ENCODE measurements around the gene UROC1.

The UROC1 gene

GRCh38 chr3:126441256-126441880 lies 76.2 kb downstream of the UROC1 start:
- no peak for DNase-seq (ENCODE audit: low read depth in 3 of 3)

GRCh38 chr3:126440709-126440995 lies 76.9 kb downstream of the UROC1 start:
- DNase-seq (ENCODE audit: low read depth in 3 of 3) = no peak

GRCh38 chr3:126439968-126440708 lies 77.4 kb downstream of the UROC1 start:
- DNase-seq (ENCODE audit: low read depth in 3 of 3) = no peak

DNA sequence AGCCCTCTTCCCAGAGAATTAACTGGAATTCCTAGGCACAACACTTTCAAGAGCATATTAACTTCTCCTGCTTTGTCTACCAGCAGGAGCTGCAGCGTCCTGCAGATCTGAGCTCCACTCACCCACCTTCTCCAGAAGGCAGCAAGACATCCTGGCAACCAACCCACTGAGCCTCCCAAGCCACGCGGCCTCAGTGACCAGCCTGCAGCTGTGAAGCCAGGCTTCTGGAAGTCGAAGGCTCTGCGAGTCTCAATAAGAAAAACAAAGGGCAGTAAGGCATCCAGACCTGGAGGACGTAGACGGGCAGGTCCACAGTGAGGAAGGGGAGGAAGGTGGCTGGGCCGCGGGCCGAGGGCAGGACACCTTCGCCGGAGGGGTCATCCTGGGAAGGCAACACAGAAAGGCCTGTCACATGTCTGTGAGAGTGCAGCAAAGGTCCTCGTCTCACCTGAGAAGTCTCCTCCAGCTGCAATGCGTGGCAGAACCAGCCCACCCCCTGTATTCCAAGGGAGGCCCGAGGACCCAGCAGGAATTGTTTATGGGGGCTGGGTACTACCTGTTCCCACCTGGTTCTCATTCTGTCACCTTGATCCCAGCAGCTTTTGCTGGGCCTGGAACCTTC lies 78.1 kb downstream of the UROC1 start:
- no peak for DNase-seq (ENCODE audit: low read depth in 3 of 3)

DNA sequence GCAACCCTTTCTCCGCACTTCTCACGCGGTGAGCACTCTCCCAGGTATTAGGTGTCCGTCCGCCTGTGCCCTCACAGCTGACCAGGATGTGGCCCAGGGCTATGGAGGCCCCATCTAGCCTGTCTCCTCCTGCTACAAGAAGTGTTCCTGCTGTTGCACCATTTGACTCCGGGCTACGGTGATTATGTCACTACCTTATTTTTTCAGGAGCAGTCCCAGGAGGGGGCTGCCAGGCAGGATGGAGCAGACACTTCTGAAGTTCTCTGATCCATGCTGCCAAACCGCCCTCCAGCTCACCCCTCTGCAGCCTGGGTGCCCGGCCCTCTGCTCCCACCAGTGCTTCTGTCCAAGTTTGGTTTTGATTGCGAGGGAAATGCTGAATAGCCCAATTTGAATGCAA lies 78.8 kb downstream of the UROC1 start:
- no peak for DNase-seq (ENCODE audit: low read depth in 3 of 3)

DNA sequence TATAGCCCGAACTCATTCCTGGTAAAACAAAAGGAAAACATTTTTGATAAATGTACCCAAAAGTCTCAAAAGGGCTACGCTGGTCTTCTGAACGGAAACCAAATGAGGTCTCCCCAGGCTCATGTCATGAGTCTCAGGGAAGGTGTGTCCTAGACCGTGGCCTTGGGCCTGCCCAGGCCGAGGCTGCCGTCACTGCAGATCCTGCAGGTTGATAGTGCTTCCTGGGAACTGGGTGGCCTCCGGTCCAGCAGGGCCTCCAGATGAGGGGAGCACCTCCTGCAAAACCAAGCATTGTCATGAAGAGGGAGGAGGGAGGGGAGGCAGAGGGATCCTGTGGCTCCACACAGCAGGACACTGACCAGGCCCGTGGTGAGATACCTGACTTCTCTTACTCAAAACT lies 79.4 kb downstream of the UROC1 start:
- no peak for DNase-seq (ENCODE audit: low read depth in 3 of 3)

GRCh38 chr3:126436826-126437717 lies 80.5 kb downstream of the UROC1 start:
- no peak for DNase-seq (ENCODE audit: low read depth in 3 of 3)

DNA sequence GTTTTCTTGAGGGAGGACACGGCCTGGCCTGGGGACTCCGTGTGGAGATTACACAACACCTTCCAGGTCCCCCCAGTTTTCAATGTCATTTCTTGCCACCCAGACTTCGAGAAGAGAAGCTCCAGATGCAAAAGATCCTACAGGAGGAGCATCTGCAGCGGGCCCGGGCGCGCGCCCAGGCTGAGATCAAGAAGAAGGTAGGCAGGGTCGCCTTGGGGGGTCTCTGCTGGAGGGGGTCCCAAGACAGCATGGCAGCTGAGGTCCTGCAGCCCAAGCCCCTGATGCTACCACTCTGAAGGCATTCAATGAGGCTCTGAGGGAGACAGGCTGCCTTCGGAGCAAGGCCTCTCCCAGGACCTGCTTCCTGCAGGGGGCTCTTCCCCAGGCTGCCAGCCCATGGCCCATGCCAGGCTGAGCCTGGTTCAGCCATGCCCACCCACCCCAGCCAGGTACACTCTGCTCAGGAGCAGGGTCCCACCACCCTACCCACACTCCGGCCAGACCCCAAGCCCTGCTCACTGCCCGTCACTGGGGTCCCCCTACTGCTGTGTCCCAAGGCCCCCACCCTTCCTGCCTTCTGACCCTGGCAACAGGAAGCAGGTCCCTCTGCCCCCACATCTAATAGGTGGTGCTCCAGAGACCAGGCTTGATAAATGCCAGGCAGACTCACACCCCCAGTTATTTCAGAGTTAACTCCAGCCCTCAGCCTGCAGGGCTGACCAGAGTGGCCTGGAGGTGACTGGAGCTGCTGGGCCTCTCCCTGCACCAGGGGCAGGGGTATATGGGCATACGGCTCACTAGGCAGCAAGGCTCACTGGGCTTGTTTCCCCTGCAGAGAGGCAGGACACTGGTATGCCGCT lies 81.9 kb downstream of the UROC1 start:
- DNase-seq (ENCODE audit: low read depth in 3 of 3) = no peak

DNA sequence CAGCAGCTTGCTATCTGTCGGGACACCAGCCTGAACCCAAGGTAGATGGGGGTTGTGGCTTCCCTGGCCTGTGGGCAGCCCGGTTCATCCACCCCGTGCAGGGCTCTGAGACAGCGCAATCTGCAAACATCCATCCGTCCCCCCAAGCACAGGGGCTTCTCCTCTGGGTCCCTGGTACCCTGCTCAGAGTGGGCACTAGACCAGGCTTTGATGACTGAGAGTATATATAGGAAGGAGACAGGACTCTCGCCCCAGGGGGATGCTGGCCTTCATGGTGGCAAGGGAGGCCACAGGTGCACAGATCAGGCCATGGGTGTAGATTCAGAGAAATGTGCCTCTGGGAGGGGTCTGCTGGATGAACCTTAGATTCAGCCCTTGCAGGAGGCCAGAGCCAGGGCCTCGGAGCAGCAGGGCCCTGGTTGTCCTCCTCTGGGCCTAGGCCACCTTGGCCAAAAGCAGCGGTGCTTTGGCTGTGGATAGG lies 82.6 kb downstream of the UROC1 start:
- DNase-seq (ENCODE audit: low read depth in 3 of 3) = no peak

DNA sequence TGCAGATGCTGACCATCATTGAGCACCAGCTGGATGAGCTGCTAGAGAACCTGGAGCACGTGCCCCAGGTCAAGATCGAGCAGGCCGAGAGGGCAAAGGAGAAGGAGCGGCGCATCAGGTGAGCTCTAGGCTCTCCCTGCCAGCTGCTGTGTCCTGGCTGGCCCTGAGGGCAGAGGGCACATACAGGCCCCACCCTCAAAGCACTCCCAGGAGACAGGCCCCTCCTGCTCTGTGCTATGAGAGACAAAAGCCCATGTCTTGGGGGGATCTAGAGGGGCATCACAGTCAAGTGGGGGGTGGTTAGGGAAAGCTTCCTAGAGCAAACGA lies 83.3 kb downstream of the UROC1 start:
- no peak for DNase-seq (ENCODE audit: low read depth in 3 of 3)

DNA sequence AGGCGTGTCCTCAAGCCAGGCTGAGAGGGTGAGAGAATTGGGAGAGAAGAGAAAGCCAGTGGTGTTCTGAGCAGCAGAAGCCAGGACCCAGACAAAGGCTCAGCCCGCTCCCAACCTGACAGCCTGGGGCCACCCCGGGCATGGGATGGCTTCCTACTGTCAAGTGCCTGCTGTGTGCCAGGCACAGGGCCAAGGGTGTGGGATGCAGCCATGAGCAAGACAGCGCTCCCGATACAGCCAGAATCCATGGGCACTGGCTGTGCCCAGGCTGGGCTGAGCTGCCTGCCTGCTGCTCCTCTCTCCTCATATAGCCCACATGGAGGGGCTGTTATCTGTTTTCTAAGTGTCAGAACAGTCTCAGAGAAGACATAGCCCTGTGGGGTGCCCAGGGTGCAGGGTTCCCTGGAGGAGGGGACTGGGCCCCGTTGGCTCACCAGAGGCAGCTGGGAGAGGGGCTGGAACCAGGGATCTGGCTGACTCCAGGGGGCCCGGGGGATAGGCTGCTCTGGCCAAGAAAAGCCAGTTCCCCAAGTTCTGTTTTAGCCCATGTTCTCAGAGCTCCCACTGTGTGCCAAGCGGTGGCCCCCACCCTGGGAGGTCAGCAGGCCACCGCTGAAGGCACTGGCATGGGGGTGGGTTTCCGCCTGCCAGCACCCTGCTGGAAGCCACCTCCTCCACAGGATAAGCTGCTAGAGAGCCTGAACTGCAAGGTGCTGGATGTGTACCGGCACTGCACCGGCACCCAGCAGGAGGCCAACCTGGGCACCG lies 83.9 kb downstream of the UROC1 start:
- no peak for DNase-seq (ENCODE audit: low read depth in 3 of 3)

DNA sequence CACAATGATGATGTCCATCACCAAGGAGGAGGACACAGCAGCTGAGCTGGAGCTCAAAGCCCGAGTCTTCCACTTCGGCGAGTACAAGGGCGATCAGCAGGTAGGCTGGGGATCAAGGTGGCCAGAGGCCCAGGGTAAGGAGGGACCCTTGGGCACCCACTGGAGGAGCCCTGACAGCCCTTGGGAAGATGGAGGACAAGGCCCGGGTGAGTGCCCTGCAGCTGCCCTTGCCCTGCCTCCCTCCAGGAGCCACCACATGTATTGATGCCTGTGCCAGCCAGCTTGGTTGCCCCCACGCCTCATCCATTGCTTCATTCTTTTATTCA lies 84.5 kb downstream of the UROC1 start:
- DNase-seq (ENCODE audit: low read depth in 3 of 3) = no peak

DNA sequence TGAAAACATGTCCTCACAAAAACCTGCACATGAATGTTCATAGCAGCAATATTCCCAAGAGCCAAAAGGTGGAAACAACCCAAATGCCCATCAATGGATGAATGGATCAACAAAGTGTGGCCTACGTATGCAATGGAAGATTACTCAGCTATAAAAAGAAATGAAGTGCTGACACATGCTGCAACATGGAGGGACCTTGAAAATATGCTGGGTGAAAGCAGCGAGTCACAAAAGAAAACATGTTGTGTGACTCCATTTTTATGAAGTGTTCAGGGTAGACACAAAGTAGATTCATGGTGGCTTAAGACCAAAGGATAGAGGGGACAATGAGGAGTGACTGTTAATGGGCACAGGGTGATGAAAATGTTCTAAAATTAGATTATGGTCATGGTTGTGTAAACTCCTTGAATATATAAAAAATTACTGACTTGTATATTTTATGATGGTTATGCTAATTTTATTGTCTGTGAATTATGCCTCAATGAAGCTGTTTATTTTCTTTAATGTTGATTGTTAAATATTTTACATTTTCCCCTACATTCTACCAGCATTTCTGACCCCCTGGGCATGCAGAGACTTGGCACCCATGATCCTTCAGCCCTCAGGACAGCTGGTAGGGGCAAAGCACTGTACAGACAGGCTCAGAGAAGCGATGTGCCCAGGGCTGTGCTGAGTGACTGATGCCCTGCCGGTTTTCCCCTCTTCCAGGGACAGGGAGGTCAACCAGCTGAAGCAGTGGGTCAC lies 85.0 kb downstream of the UROC1 start:
- no peak for DNase-seq (ENCODE audit: low read depth in 3 of 3)
